Suppressor macrophage (primary cell): ENCODE results near the gene COMMD1.
"Not testable (repeated sequence)": the region's sequence is repeated elsewhere in the genome, so short reads cannot be mapped to it uniquely, and the experiment has no call there.

ENCODE experiments used
- DNase-seq, 4 experiments: peaks; one replicate each; pipeline ENCODE4 v3.0.0-alpha.2; 2020 to 2022

Gene COMMD1

GRCh38 chr2:62030902-62031301 lies 125.4 kb downstream of the COMMD1 start:
- no peak for DNase-seq

- no peak for DNase-seq
These were observed 126.6 kb downstream of the COMMD1 start for GRCh38 chr2:62032096-62032495.

DNA sequence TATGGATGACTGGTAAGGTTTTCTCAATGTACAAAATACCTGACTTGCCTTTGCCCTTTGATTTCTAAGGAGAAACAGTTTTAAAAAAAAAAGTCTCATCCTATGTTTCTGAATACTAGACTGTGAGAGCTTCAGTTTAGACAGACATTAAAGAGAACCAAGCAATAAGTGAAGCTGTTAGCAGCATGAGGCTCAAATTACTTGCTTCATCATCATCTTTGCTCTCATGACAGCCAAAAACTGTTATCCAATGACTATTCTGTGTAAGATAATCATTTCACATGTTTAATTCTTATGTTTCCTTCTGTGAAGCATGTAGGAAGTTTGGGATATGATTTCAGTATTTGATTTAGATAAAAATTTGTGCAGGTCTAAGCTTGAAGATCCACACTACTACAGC lies 129.2 kb downstream of the COMMD1 start:
- no peak for DNase-seq

- DNase-seq = no peak
These were observed 130.8 kb downstream of the COMMD1 start for GRCh38 chr2:62036229-62036628.

DNA sequence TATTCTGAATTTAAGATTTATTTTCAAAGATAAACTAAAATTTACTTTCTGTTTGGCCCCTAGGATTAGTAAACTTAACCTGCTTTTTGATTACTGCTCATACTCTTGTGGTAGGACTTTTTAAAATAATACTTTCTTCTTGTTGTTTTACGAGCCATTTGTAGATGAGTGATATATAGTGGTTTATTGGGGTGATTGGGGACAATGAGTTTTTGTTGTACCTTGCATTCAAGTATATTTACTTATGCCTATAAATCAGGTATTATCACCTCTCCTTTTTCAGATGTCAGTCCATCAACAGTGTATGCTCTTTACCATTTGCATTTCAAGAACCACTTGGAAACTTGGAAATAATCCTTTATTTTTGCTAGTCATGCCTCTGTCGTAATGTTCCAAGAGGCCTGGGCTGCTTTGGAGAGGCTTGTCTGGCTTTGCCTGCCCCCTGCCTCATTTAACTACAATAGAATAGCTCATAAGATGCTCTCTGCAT lies 131.3 kb downstream of the COMMD1 start:
- DNase-seq = no peak

DNA sequence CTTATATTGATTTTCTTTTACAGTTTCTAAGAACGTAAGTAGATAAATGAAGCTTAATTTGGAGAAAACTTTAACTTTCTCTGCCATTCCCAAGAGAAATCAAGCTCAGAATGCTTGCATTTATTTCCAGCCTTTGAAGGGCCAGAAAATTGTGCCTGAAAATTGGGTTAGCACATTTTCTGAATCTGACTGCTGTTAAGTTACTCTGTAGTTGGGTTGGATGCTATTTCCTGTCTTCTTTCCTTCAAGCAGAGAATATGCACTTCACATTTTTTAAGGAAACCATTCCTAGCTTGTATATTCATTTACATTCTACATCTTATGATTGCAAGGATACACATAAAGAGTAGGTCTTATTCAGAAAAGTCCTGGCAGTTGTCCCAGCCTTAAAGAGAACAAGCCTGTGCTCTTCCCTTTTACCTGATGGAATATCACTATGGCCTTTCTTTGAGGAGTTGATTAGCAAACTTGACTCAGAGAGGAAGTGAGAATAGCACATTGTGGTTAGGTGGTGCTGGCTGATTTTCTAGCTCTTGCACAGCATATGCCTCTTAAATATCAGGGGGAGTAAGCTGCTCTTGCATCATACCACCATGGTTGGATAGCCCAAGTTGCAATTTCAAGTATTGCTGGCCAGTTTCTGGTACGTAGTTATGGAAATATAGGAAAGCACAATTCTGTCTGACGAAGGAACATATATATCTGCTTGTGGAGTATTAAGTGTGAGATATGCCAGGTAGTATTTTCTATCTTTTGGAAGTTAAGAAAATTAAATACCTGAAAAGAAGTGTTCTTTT lies 133.7 kb downstream of the COMMD1 start:
- DNase-seq = peak; percentile 82 to 95 (median 88)

DNA sequence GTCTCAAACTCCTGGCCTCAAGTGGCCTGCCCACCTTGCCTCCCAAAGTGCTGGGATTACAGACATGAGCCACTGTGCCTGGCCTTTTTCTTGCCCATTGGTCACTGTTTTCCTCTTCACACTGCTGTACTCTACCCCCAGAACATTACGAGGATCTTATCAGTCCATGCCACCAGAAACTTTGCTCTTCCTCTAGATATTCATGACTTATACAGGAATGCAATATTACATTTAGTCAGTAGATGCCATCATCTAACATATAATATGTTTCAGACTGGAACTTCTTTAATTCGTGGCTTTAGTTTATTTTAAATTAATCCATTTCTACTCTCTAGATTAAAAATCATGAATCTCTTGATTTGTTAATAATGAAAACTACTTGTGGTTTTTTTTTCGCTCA lies 135.5 kb downstream of the COMMD1 start:
- no peak for DNase-seq

DNA sequence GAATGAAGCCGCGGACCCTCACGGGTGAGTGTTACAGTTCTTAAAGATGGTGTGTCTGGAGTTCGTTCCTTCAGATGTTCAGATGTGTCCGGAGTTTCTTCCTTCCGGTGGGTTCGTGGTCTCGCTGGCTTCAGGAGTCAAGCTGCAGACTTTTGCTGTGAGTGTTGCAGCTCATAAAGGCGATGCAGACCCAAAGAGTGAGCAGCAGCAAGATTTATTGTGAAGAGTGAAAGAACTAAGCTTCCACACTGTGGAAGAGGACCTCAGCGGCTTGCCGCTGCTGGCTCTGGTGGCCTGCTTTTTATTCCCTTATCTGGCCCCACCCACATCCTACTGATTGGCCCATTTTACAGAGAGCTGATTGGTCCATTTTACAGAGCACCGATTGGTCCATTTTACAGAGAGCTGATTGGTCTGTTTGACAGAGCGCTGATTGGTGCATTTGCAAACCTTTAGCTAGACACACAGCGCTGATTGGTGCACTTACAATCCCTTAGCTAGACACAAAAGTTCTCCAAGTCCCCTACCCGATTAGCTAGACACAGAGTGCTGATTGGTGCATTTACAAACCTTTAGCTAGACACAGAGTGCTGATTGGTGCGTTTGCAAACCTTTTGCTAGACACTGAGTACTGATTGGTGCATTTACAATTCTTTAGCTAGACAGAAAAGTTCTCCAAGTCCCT lies 136.4 kb downstream of the COMMD1 start:
- DNase-seq = not testable (repeated sequence)

DNA sequence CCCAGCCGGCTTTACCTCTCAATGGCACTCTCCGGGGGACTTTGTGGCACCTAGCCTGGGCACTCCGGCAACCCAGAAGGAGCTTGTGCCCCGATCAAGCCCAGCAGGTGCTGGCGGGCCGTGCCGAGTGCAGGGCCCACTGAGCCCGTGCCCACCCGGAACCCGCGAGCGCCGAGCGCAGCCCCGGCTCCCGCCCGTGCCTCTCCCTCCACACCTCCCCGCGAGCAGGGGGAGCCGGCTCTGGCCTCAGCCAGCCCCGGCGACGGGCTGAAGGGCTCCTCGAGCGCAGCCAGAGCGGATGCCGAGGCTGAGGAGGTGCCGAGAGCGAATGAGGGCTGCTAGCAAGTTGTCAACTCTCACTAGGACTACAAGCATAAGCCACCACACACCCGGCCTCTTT lies 136.9 kb downstream of the COMMD1 start:
- DNase-seq = no peak

DNA sequence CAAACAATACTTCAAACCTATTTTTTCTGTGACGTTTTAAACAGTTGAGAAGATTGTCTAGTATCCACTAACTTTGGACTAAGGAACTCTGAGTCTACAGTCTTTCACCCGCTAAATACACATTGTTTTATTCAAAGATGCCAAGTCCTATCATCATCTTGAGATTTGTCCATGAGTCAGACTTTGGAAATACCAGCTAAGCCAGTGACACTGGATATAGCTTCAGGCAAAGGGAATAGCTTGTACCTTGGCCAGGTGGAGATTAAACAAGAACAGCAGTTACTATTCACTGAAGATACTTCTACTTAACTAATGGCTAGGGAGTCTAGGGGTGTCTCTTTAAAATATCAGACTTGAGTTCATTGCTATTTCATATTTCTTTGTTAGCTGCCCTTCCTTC lies 137.5 kb downstream of the COMMD1 start:
- no peak for DNase-seq

DNA sequence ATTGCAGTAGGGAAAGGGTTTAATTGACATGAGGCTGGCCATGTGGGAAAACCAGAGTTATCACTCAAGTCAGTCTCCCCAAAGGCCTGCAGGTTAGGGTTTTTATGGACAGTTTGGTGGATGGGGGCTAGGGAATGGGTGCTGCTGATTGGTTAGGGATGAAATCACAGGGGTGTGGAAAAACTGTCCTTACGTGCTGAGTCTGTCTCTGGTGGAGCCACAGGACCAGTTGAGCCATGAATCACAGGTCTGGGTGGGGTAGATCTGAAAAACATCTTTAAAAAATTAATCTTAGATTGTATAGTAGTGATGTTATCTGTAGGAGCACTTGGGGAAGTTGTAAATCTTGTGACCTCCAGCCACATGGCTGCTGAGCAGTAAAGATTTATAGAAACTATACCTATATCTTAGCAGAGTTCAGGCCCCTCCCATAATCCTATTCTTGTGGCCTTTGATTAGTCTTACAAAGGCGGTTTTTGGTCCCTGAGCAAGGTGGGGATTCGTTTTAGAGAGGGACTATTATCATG lies 139.6 kb downstream of the COMMD1 start:
- no peak for DNase-seq

DNA sequence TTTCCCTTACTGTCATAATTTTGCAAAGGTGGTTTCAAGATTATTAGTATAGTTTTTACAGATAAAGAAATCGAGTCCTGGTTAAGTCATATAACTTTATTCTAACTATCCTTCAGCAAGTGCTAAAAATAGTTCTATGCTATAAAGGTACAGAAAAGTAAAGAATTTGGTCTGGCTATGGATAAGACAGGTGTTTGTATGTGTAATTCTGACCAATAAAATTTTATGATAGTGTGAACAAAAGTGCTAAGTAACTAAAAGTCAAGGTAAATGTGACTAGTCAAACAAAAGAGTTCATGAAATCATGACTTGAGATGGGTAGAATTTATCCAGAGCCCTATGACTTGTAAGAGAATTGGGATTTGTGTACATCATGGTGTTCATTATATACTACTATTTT lies 140.7 kb downstream of the COMMD1 start:
- DNase-seq = no peak

DNA sequence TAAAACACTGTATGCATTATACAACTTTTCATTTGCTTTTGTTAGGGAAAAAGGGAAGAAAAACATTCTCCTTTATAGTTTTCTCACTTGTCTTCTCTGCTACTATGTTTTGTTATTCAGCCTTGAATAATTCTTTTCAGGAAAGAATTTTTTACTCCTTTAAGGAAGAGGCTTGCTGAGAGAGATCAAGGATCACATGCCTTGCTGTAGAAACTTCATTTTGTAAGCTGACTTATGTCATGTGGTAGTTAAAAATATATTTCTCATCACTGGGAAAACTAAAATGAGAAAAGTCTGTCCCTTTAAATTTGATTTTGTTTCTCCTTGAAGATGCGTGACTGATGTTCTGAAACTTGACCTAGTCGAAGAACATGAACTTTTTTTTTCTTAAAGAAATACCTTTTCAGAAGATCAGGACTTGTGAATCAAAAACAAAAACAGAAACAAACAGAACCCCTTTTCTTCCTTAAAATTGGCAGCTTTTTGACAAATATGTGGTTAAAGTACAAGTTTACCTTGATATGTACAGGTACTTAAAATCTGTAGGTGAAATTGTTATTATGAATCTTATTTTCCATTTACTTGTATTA lies 145.1 kb downstream of the COMMD1 start:
- peak; percentile 4 to 78 (median 52) for DNase-seq

GRCh38 chr2:62054029-62054791 lies 148.7 kb downstream of the COMMD1 start:
- DNase-seq = no peak

DNA sequence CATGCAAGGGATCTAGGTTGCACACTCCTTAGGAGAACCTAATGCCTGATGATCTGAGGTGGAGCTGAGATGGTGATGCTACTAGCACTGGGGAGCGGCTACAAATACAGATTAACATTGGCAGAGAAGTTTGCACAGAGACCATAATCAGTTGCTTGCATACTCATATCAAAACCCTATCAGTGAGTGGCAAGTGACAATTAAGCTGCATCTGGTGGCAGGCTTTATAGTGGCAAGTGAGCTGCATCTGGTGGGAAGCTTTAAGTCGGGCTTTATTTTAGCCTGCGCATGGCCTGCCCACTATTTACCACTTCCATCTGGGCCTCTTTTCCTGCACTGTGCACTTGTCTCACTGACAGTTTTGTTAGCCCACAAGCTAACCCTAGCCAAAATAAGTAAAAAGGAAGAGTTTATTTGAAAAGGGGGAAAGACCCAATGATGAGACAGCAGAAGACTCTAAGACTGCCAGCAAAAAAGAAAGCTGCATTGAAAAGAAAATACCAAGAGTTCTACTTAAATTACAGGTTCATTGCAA lies 149.5 kb downstream of the COMMD1 start:
- DNase-seq = peak in 1 of 4 experiments; percentile 10

DNA sequence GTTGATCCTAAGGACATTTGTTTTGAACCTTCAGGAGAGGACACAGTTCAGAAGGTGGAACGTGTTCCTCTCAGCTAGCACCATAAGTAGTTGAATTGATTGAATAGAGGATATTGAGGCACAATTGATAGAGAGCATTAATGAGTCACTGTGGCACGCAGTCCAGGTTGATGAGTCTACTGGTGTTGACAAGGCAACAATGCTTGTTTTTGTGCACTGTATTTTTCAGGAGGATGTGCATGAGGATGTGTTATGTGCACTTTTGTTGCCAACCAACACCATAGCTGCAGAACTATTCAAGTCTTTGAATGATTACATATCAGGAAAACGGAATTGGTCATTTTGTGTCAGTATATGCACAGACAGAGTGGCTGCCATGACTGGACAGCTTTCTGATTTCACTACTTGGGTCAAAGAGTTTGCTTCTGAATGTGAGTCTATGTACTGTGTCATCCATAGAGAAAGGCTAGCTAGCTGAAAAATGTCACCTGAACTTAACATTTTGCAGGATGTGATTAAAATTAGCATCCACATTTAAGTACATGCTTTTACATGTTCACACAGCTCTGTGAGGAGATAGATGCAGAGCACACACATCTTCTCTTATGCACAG lies 150.4 kb downstream of the COMMD1 start:
- DNase-seq = no peak

DNA sequence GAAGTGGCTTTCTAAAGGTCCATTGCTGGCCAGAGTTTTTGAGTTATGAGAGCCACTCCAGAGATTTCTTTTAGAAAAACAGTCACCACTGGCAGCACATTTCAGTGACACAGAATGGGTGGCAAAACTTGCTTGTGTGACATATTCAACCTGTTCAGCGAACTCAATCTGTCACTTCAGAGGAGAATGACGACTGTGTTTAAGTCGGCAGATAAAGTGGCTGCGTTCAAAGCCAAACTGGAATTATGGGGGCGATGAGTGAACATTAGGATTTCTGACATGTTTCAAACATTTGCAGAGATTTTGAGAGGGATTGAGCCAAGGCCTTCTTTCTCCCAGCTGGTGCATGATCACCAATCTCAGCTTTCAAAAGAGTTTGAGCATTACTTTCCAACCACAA lies 150.9 kb downstream of the COMMD1 start:
- no peak for DNase-seq

DNA sequence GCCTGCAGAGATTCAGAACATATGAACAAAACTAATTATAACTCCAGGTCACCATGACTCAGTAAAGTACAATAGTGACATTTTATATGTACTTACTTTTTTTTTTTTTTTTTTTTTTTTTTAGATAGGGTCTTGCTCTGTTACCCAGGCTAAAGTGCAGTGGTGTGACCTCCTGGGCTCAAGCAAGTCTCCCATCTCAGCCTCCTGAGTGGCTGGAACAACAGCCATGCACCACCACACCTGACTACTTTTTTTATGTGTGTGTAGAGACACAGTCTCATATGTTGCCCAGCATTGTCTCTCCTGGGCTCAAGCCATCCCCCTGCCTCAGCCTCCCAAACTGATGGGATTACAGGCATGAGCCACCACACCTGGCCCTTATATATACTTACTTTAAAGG lies 159.8 kb downstream of the COMMD1 start:
- DNase-seq = no peak

DNA sequence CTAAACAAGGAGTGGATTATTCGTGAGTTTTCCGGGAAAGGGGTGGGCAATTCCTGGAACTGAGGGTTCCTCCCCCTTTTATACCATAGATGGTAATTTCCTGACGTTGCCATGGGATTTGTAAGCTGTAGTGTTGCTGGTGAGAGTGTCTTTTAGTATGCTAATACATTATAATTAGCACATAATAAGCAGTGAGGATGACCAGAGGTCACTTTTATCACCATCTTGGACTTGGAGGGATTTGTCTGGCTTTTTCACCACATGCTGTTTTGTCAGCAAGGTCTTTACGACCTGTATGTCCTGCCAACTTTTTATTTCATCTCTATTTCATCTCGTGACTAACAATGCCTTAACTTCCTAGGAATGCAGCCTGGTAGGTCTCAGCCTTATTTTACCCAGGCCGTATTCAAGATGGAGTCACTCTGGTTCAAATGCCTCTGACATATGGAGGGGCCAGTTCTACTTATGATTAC lies 165.7 kb downstream of the COMMD1 start:
- no peak for DNase-seq

- no peak for DNase-seq
These were observed 166.5 kb downstream of the COMMD1 start for GRCh38 chr2:62071760-62072680.

- no peak for DNase-seq
These were observed 168.8 kb downstream of the COMMD1 start for GRCh38 chr2:62074233-62074632.
